GM21381 (cell line): ENCODE results near the gene PEAR1.

Experiments used
- ATAC-seq: cut with Tn5 transposase; IDR thresholded peaks from one replicate; pipeline ENCODE4 v1.9.1; 2021; ENCODE audit warnings: mild to moderate bottlenecking, moderate library complexity; ENCODE audit not compliant: unreplicated experiment

The PEAR1 gene

GRCh38 chr1:156899956-156900718 lies 6.6 kb downstream of the PEAR1 start:
- no peak for ATAC-seq

GRCh38 chr1:156900896-156901589 lies 7.5 kb downstream of the PEAR1 start:
- no peak for ATAC-seq

GRCh38 chr1:156901590-156901900 lies 8.0 kb downstream of the PEAR1 start:
- no peak for ATAC-seq

- ATAC-seq, result no peak
These were observed 8.7 kb downstream of the PEAR1 start for GRCh38 chr1:156901966-156902915.

GRCh38 chr1:156903328-156904091 lies 10.0 kb downstream of the PEAR1 start:
- no peak for ATAC-seq

GRCh38 chr1:156904187-156904959 lies 10.9 kb downstream of the PEAR1 start:
- no peak for ATAC-seq

GRCh38 chr1:156905176-156905575 lies 11.7 kb downstream of the PEAR1 start:
- no peak for ATAC-seq

- no peak for ATAC-seq
These were observed 12.1 kb downstream of the PEAR1 start for GRCh38 chr1:156905651-156906050.

- ATAC-seq, result no peak
These were observed 12.8 kb downstream of the PEAR1 start for GRCh38 chr1:156906206-156906906.

GRCh38 chr1:156908541-156908940 lies 15.0 kb downstream of the PEAR1 start:
- no peak for ATAC-seq

GRCh38 chr1:156908955-156909354 lies 15.4 kb downstream of the PEAR1 start:
- no peak for ATAC-seq

- ATAC-seq, result no peak
These were observed 16.2 kb downstream of the PEAR1 start for GRCh38 chr1:156909671-156910070.

GRCh38 chr1:156910309-156910782 lies 16.8 kb downstream of the PEAR1 start:
- ATAC-seq, result no peak

GRCh38 chr1:156911577-156912298 lies 18.2 kb downstream of the PEAR1 start:
- ATAC-seq, result no peak

- ATAC-seq, result no peak
These were observed 18.8 kb downstream of the PEAR1 start for GRCh38 chr1:156912310-156912709.

GRCh38 chr1:156912861-156913808 lies 19.6 kb downstream of the PEAR1 start:
- no peak for ATAC-seq

GRCh38 chr1:156913809-156914387 lies 20.4 kb downstream of the PEAR1 start:
- no peak for ATAC-seq
